ENCODE results near the gene SLC35D1.

SLC35D1 gene

GRCh38 chr1:67005068-67005467 lies 48.9 kb downstream of the SLC35D1 start:
- no peak for TF ChIP-seq TCF12 (IDR thresholded peaks at IDR 0.05; ENCODE audit: low read depth)
- no peak for TF ChIP-seq ZBTB7A (IDR thresholded peaks at IDR 0.05; ENCODE audit: low read depth)
- TF ChIP-seq NFIC (IDR thresholded peaks at IDR 0.05) = no peak
- TF ChIP-seq EP300 (IDR thresholded peaks at IDR 0.05; ENCODE audit: borderline replicate concordance) = no peak
- TF ChIP-seq EGR1 (IDR thresholded peaks at IDR 0.05) = no peak
- no peak for TF ChIP-seq TEAD4 (IDR thresholded peaks at IDR 0.05)
- TF ChIP-seq FOXM1 (IDR thresholded peaks at IDR 0.05; ENCODE audit: borderline replicate concordance, low read depth) = no peak
- no peak for TF ChIP-seq CREB1 (IDR thresholded peaks at IDR 0.05; ENCODE audit: low read depth)

GRCh38 chr1:67004176-67004575 lies 49.8 kb downstream of the SLC35D1 start:
- TF ChIP-seq CEBPB (IDR thresholded peaks at IDR 0.05) (no peak), FOXM1 (IDR thresholded peaks at IDR 0.05; ENCODE audit: borderline replicate concordance, low read depth) (no peak), EP300 (IDR thresholded peaks at IDR 0.05; ENCODE audit: borderline replicate concordance) (no peak), TAF1 (IDR thresholded peaks at IDR 0.05; ENCODE audit: low read depth) (no peak), NFIC (IDR thresholded peaks at IDR 0.05) (no peak), TCF12 (IDR thresholded peaks at IDR 0.05; ENCODE audit: low read depth) (no peak), TEAD4 (IDR thresholded peaks at IDR 0.05) (no peak)

GRCh38 chr1:67001682-67002425 lies 52.1 kb downstream of the SLC35D1 start:
- TF ChIP-seq TEAD4 (IDR thresholded peaks at IDR 0.05) = no peak
- TF ChIP-seq YY1 (IDR thresholded peaks at IDR 0.05; ENCODE audit: low read depth) = no peak
- TF ChIP-seq CEBPB (IDR thresholded peaks at IDR 0.05) = no peak
- no peak for TF ChIP-seq TAF1 (IDR thresholded peaks at IDR 0.05; ENCODE audit: low read depth)
- no peak for TF ChIP-seq FOXM1 (IDR thresholded peaks at IDR 0.05; ENCODE audit: borderline replicate concordance, low read depth)
- TF ChIP-seq ZBTB7A (IDR thresholded peaks at IDR 0.05; ENCODE audit: low read depth) = no peak

- TF ChIP-seq CEBPB (IDR thresholded peaks at IDR 0.05) = no peak
- no peak for TF ChIP-seq ZBTB7A (IDR thresholded peaks at IDR 0.05; ENCODE audit: low read depth)
- no peak for TF ChIP-seq REST (IDR thresholded peaks at IDR 0.05; ENCODE audit: low read depth)
- TF ChIP-seq YY1 (IDR thresholded peaks at IDR 0.05; ENCODE audit: low read depth) = no peak
- no peak for TF ChIP-seq TCF12 (IDR thresholded peaks at IDR 0.05; ENCODE audit: low read depth)
- no peak for TF ChIP-seq CREB1 (IDR thresholded peaks at IDR 0.05; ENCODE audit: low read depth)
- TF ChIP-seq TEAD4 (IDR thresholded peaks at IDR 0.05) = no peak
- no peak for TF ChIP-seq MAX (IDR thresholded peaks at IDR 0.05)
- TF ChIP-seq EGR1 (IDR thresholded peaks at IDR 0.05) = no peak
- no peak for TF ChIP-seq TAF1 (IDR thresholded peaks at IDR 0.05; ENCODE audit: low read depth)
- no peak for TF ChIP-seq FOXM1 (IDR thresholded peaks at IDR 0.05; ENCODE audit: borderline replicate concordance, low read depth)
- TF ChIP-seq USF1 (IDR thresholded peaks at IDR 0.05) = no peak
- no peak for TF ChIP-seq NFIC (IDR thresholded peaks at IDR 0.05)
- TF ChIP-seq EP300 (IDR thresholded peaks at IDR 0.05; ENCODE audit: borderline replicate concordance) = no peak
- no peak for TF ChIP-seq RAD21 (IDR thresholded peaks at IDR 0.05; ENCODE audit: low read depth)
Observed at GRCh38 chr1:66999640-67000400, 54.1 kb downstream of the SLC35D1 start.

GRCh38 chr1:66998972-66999371 lies 55.0 kb downstream of the SLC35D1 start:
- TF ChIP-seq NFIC (IDR thresholded peaks at IDR 0.05) (no peak), RAD21 (IDR thresholded peaks at IDR 0.05; ENCODE audit: low read depth) (no peak), TCF12 (IDR thresholded peaks at IDR 0.05; ENCODE audit: low read depth) (no peak), EP300 (IDR thresholded peaks at IDR 0.05; ENCODE audit: borderline replicate concordance) (no peak), TAF1 (IDR thresholded peaks at IDR 0.05; ENCODE audit: low read depth) (no peak), CEBPB (IDR thresholded peaks at IDR 0.05) (no peak)

- TF ChIP-seq REST (IDR thresholded peaks at IDR 0.05; ENCODE audit: low read depth) (no peak), YY1 (IDR thresholded peaks at IDR 0.05; ENCODE audit: low read depth) (peak; percentile 65), CREB1 (IDR thresholded peaks at IDR 0.05; ENCODE audit: low read depth) (no peak), RAD21 (IDR thresholded peaks at IDR 0.05; ENCODE audit: low read depth) (peak; percentile 86)
Observed at GRCh38 chr1:66996018-66996682, 57.8 kb downstream of the SLC35D1 start.

Data from Ishikawa (cell line).